Endothelial cell of umbilical vein (primary cell): ENCODE results near the gene DPP6. TPM values are rescaled to one million over a fixed set of nuclear protein-coding genes. Genes with fewer than 3 reads are reported as not detected.

Source experiments
- BruUV-seq: library from RNA; stranded (reverse); fragments of 400-500 nt; replicated peaks from 2 replicates; lab custom pipeline; 2021; lab: Mats Ljungman, UMichigan
- CTCF ChIA-PET: fragments of 300-600, 350-600 bp; sonication (Branson Sonifier 250); formaldehyde crosslinking; loops from one replicate; lab custom pipeline; 2021; ENCODE audit warnings: antibody characterized with exemption, inconsistent platforms; lab: Charles Lee
- POLR2A ChIA-PET: fragments of 300-600, 350-600 bp; sonication (Branson Sonifier 250); formaldehyde crosslinking; loops from one replicate; lab custom pipeline; 2021; ENCODE audit warnings: antibody characterized with exemption, inconsistent platforms; lab: Charles Lee
- DNase-seq: peaks from one replicate; pipeline ENCODE4 v3.0.0-alpha.2; 2011; ENCODE audit warnings: low read depth, low spot score
- FAIRE-seq: peaks from 2 replicates; lab custom pipeline; 2011; peaks lifted over from hg19 to GRCh38; lab: Jason Lieb, UNC
- H2AFZ ChIP-seq: 2 replicates; pipeline ENCODE4 v1.6.0; 2012; ENCODE audit warnings: low read depth, low read length, control low read depth, inconsistent platforms
- H3K27ac ChIP-seq: 2 replicates; pipeline ENCODE4 v1.5.1; 2011; ENCODE audit warnings: low read depth, mild to moderate bottlenecking, control low read depth, low read length, moderate library complexity; ENCODE audit not compliant: insufficient read depth
- H3K27me3 ChIP-seq, 2 experiments: 2 replicates each; pipeline versions ENCODE4 v1.6.0 to v1.6.1; 2011; ENCODE audit warnings: low read length in 2 of 2, mixed read lengths in 1 of 2; ENCODE audit not compliant: control insufficient read depth in 2 of 2, insufficient read depth in 2 of 2
- H3K36me3 ChIP-seq, 2 experiments: 2 replicates in 1 of 2; 3 replicates in 1 of 2; pipeline ENCODE4 v1.5.1; 2011; ENCODE audit warnings: low read length in 2 of 2, mild to moderate bottlenecking in 1 of 2, moderate library complexity in 1 of 2; ENCODE audit not compliant: control insufficient read depth in 2 of 2, insufficient read depth in 2 of 2; ENCODE audit errors: extremely low read depth in 1 of 2
- H3K4me1 ChIP-seq: 3 replicates; pipeline ENCODE4 v1.5.1; 2011; ENCODE audit warnings: mild to moderate bottlenecking, low read length; ENCODE audit not compliant: control insufficient read depth, insufficient read depth; ENCODE audit errors: extremely low read depth
- H3K4me2 ChIP-seq: 2 replicates; pipeline ENCODE4 v1.6.1; 2011; ENCODE audit warnings: low read length, control low read depth, mixed read lengths; ENCODE audit not compliant: insufficient read depth
- H3K4me3 ChIP-seq, 3 experiments: fragments of 200-600 bp in 1 of 3; sonication (generic), shearing (Covaris generic) in 1 of 3; replicated peaks in 1 of 3; 2 replicates each; pipeline ENCODE4 v1.5.1; 2011 to 2016; ENCODE audit warnings: control low read depth in 3 of 3, low read length in 3 of 3, mild to moderate bottlenecking in 2 of 3, inconsistent platforms in 1 of 3, low read depth in 1 of 3, moderate library complexity in 1 of 3; ENCODE audit not compliant: insufficient read depth in 1 of 3
- H3K79me2 ChIP-seq: 2 replicates; pipeline ENCODE4 v1.6.0; 2012; ENCODE audit warnings: low read length, inconsistent platforms; ENCODE audit not compliant: control insufficient read depth, insufficient read depth
- H3K9ac ChIP-seq: replicated peaks from 2 replicates; pipeline ENCODE3; 2011; ENCODE audit warnings: low read length, control low read depth; ENCODE audit not compliant: insufficient read depth; ENCODE audit errors: extremely low read depth
- H3K9me1 ChIP-seq: replicated peaks from 3 replicates; pipeline ENCODE4 v1.6.0; 2011; ENCODE audit warnings: mild to moderate bottlenecking, low read length; ENCODE audit not compliant: control insufficient read depth, insufficient read depth; ENCODE audit errors: extremely low read depth
- H3K9me3 ChIP-seq: replicated peaks from 2 replicates; pipeline ENCODE4 v1.5.1; 2012; ENCODE audit warnings: low read length, inconsistent platforms; ENCODE audit not compliant: control insufficient read depth, insufficient read depth
- H4K20me1 ChIP-seq: replicated peaks from 2 replicates; pipeline ENCODE3; 2011; ENCODE audit warnings: mild to moderate bottlenecking, low read length; ENCODE audit not compliant: control insufficient read depth, insufficient read depth; ENCODE audit errors: extremely low read depth
- EZH2 ChIP-seq: IDR thresholded peaks from 2 replicates; pipeline ENCODE4 v1.6.1; 2012; ENCODE audit warnings: borderline replicate concordance, low read depth, mild to moderate bottlenecking, moderate library complexity, low read length, inconsistent platforms; ENCODE audit not compliant: severe bottlenecking
- GATA2 ChIP-seq: IDR thresholded peaks from 2 replicates; pipeline ENCODE4 v1.7.0; 2011; ENCODE audit warnings: low read depth, mild to moderate bottlenecking, moderate library complexity, mixed read lengths, low read length; ENCODE audit not compliant: insufficient read length, insufficient read depth
- MYC ChIP-seq: IDR thresholded peaks from one replicate; pipeline ENCODE4 v1.6.1; 2011; ENCODE audit warnings: mild to moderate bottlenecking, low read depth, low read length
- POLR2A ChIP-seq: IDR thresholded peaks from 2 replicates; pipeline ENCODE4 v1.6.1; 2012; ENCODE audit warnings: low read depth, mild to moderate bottlenecking, control low read depth, low read length
- POLR2AphosphoS5 ChIP-seq: IDR thresholded peaks from 2 replicates; pipeline ENCODE4 v1.6.1; 2012; ENCODE audit warnings: low read depth, mild to moderate bottlenecking, control low read depth, low read length, moderate library complexity; ENCODE audit not compliant: insufficient read depth
- dilution Hi-C: fragments of 300-500 bp; cut with MboI; formaldehyde crosslinking; loops from one replicate; pipeline ENCODE4 v1.15.0; 2019; ENCODE audit warnings: low sequenced_read_pairs; ENCODE audit not compliant: extremely low pct_ligation_motif_present
- intact Hi-C: fragments of 100-400 bp; cut with micrococcal nuclease; formaldehyde crosslinking; loops from one replicate; pipeline ENCODE4 v1.10.0; 2022
- polyA plus RNA-seq, 4 experiments: library from polyadenylated mRNA; depleted of rRNA in 3 of 4; stranded (reverse) in 3 of 4; unstranded in 1 of 4; fragments of >200 nt; gene quantifications; 2 replicates each; pipeline versions ENCODE4 v1.2.1 to v1.2.3, GENCODE V29; 2011 to 2012; ENCODE audit warnings: missing spikeins in 1 of 4
- total RNA-seq: library from RNA; stranded (reverse); gene quantifications from 2 replicates; pipeline ENCODE4 v1.2.3, GENCODE V29; 2021
- TF ChIP-seq, protein P1 (sequence below), 2 donors: IDR thresholded peaks; 1 replicate in 1 of 2; 2 replicates in 1 of 2; pipeline ENCODE4 v1.5.1; 2011; ENCODE audit warnings: low read length in 2 of 2, mild to moderate bottlenecking in 2 of 2, moderate library complexity in 2 of 2, control low read depth in 1 of 2, inconsistent platforms in 1 of 2, low read depth in 1 of 2; ENCODE audit not compliant: insufficient read depth in 1 of 2; ENCODE audit errors: extremely low read depth in 1 of 2
- TF ChIP-seq, protein P2 (sequence below): IDR thresholded peaks from 2 replicates; pipeline ENCODE4 v1.6.1; 2011; ENCODE audit not compliant: insufficient read depth, insufficient read length

The DPP6 gene
- total and polyA plus RNA-seq, 2 donors (not counting 3 experiments of a cell fraction or from before 2014, with no cell fraction given), result not detected

DNA sequence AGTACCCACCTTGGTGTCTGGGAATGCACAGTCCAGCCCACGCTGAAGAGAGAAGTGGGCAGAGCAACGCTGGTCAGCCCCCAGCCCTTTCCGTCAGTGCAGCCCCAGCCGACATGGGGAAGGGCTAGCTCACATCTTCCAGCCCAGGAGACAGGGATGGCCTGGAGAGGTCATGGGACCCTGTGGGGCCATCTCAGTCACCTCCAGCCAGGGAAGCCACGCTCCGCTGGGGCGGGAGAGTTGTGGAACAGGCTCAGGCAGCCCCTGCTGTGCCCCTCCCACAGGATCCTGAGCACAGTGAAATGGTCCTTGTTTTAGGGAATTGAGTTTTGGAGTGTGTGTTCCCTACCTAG, 865.6 kb downstream of the DPP6 start:
- Histone ChIP-seq H3K4me2 (no peak overlapping the region), H3K9ac (no peak overlapping the region), H3K79me2 (no peaks in the 10 kb centered on the region), H3K27ac (no peak overlapping the region), H3K36me3 (no peaks in the 10 kb centered on the region), H4K20me1 (no peaks in the 10 kb centered on the region), H3K4me1 (peaks cover 4% of the 10 kb centered on the region), H3K9me1 (no peaks in the 10 kb centered on the region), H3K4me3 (no peak overlapping the region), H3K27me3 (peaks cover 0 to 11% of the 10 kb centered on the region in 2 experiments), H3K9me3 (no peaks in the 10 kb centered on the region), H2AFZ (no peak overlapping the region)
- ChIA-PET CTCF (interaction anchor here (2.7 kb wide), 1 partner anchor 10 kb away, joined by 8 read pairs; no protein-coding TSS in a partner anchor), POLR2A (no interaction called here)
- intact Hi-C loops, result no loop called here
- TF ChIP-seq, protein P1, sequence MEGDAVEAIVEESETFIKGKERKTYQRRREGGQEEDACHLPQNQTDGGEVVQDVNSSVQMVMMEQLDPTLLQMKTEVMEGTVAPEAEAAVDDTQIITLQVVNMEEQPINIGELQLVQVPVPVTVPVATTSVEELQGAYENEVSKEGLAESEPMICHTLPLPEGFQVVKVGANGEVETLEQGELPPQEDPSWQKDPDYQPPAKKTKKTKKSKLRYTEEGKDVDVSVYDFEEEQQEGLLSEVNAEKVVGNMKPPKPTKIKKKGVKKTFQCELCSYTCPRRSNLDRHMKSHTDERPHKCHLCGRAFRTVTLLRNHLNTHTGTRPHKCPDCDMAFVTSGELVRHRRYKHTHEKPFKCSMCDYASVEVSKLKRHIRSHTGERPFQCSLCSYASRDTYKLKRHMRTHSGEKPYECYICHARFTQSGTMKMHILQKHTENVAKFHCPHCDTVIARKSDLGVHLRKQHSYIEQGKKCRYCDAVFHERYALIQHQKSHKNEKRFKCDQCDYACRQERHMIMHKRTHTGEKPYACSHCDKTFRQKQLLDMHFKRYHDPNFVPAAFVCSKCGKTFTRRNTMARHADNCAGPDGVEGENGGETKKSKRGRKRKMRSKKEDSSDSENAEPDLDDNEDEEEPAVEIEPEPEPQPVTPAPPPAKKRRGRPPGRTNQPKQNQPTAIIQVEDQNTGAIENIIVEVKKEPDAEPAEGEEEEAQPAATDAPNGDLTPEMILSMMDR (IDR thresholded peaks at IDR 0.05; ENCODE audit: extremely low read depth in 1 of 2, insufficient read depth in 1 of 2, low read depth in 1 of 2, low read length in 2 of 2), result no peak
- TF ChIP-seq MYC, result no peak
- no peak for TF ChIP-seq GATA2
- TF ChIP-seq, protein P2, sequence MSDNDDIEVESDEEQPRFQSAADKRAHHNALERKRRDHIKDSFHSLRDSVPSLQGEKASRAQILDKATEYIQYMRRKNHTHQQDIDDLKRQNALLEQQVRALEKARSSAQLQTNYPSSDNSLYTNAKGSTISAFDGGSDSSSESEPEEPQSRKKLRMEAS, result no peak
- dilution Hi-C loops, result no loop called here
- no TSS peak for BruUV-seq
- no peak for FAIRE-seq
- DNase-seq, result no peak

DNA sequence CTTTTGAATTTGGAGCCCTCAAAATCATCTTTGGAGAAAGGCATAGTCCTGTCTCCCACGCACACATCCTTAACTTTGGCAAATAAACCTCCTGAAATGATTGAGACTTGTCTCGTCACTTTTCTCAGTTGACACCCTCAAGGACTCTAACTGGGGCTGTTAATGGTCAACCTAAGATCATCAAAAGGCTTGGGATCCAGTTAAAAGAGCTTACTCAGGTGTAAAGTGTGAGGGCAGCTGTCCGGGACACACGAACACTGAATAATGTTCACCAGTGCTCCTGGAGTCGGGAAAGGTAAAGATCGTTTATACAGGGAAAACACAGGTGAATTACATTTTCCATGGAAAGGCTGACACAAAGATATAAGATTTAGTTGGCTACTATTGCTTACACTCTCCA, 866.1 kb downstream of the DPP6 start:
- BruUV-seq, result no TSS peak
- Histone ChIP-seq H3K9me3 (no peaks in the 10 kb centered on the region), H3K36me3 (no peaks in the 10 kb centered on the region), H4K20me1 (no peaks in the 10 kb centered on the region), H3K4me1 (peaks cover 4% of the 10 kb centered on the region), H3K27ac (no peak overlapping the region), H3K4me3 (no peak overlapping the region), H3K9me1 (no peaks in the 10 kb centered on the region), H3K79me2 (no peaks in the 10 kb centered on the region), H2AFZ (no peak overlapping the region), H3K9ac (no peak overlapping the region), H3K4me2 (no peak overlapping the region), H3K27me3 (peaks cover 0 to 11% of the 10 kb centered on the region in 2 experiments)
- dilution Hi-C loops, result no loop called here
- CTCF ChIA-PET, result interaction anchor here (2.7 kb wide), 1 partner anchor 9 kb away, joined by 8 read pairs; no protein-coding TSS in a partner anchor
- intact Hi-C loops, result no loop called here
- TF ChIP-seq POLR2A (no peak), GATA2 (no peak), MYC (no peak), POLR2AphosphoS5 (no peak), EZH2 (no peak)
- TF ChIP-seq, protein P2, result no peak
- no peak for FAIRE-seq
- DNase-seq, result no peak
- POLR2A ChIA-PET, result no interaction called here
